Measurements from ENCODE around the gene PCDHGB1. TPM values are rescaled to one million over a fixed set of nuclear protein-coding genes. Genes with fewer than 3 reads are reported as not detected.
A peak's percentile ranks its signal among the peaks of the same experiment; 100 is the strongest.
"Not testable (repeated sequence)": the region's sequence is repeated elsewhere in the genome, so short reads cannot be mapped to it uniquely, and the experiment has no call there.

The PCDHGB1 gene
- 1 to 10 TPM in 1 of 4 donors, under 1 TPM in 3; 0.20 to 1.1 (median 0.74) TPM for total RNA-seq

DNA sequence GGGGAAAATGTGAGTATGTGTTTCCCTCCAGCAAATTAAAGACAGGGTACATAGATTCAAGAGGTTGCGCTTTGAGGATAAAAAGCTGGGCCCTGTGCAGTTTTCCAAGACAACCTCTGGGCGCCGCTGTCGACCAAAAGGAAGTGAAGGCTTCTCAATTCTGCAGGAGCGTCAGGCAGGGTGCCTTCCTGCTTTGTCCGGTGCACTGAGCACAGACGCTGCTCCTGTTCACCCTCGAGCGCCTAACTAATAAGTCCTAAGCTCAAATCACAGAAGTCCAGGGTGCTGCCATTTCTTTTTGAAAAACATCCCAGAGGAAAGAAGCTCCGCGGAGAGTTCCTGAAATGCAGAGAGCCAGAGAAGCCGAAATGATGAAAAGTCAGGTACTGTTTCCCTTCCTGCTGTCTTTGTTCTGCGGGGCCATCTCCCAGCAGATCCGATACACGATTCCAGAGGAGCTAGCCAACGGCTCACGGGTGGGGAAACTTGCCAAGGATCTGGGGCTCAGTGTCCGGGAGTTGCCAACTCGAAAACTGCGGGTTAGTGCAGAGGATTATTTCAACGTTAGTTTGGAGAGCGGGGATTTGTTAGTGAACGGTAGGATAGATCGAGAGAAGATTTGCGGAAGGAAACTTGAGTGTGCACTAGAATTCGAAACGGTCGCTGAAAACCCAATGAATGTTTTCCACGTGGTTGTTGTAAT is at the start of gene PCDHGB1:
Gene PCDHGB1 (plus strand): TSS at position 183 of the 703 bp plus-strand sequence. CDS start 162 bp downstream, at position 345.
- H3K4me1 ChIP-seq: no peaks in the 10 kb centered on the region
- intact Hi-C loops (cut with DNase I; ENCODE audit: low total_unique reads): no loop called here
- peak within 1 kb of the TSS; percentile 14 to 31 (median 27) for H3K4me3 ChIP-seq
- in situ Hi-C loops (cut with MboI; ENCODE audit: low sequenced_read_pairs in 4 of 4): loop anchor here in 1 of 4 donors (10.0 kb wide), 1 partner anchor 215 kb away; no protein-coding TSS in a partner anchor
- peak; percentile 42 to 87 for ATAC-seq
- peaks cover 0 to 3% (median 3%) of the 10 kb centered on the region in 3 donors for H3K9me3 ChIP-seq
- peaks cover 0 to 26% (median 9%) of the 10 kb centered on the region in 3 donors for H3K27me3 ChIP-seq
- no peak for TF ChIP-seq POLR2A (IDR thresholded peaks at IDR 0.05)
- TF ChIP-seq, protein P1, sequence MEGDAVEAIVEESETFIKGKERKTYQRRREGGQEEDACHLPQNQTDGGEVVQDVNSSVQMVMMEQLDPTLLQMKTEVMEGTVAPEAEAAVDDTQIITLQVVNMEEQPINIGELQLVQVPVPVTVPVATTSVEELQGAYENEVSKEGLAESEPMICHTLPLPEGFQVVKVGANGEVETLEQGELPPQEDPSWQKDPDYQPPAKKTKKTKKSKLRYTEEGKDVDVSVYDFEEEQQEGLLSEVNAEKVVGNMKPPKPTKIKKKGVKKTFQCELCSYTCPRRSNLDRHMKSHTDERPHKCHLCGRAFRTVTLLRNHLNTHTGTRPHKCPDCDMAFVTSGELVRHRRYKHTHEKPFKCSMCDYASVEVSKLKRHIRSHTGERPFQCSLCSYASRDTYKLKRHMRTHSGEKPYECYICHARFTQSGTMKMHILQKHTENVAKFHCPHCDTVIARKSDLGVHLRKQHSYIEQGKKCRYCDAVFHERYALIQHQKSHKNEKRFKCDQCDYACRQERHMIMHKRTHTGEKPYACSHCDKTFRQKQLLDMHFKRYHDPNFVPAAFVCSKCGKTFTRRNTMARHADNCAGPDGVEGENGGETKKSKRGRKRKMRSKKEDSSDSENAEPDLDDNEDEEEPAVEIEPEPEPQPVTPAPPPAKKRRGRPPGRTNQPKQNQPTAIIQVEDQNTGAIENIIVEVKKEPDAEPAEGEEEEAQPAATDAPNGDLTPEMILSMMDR (IDR thresholded peaks at IDR 0.05 in 4 of 5, conservative IDR thresholded peaks at IDR 0.05 in 1 of 5): peak in 4 of 5 experiments; percentile 18 to 53 (median 38)
- peak in 1 of 2 donors; percentile 42 for DNase-seq
- H3K36me3 ChIP-seq: no peaks in the 10 kb centered on the region
- H3K27ac ChIP-seq: peak within 1 kb of the TSS in 1 of 4 donors; percentile 29

- Histone ChIP-seq H3K4me1 (no peaks in the 10 kb centered on the region), H3K27ac (no peak within 1 kb of the TSS), H3K9me3 (peaks cover 0 to 15% (median 12%) of the 10 kb centered on the region in 3 donors), H3K27me3 (no peaks in the 10 kb centered on the region), H3K4me3 (no peak within 1 kb of the TSS), H3K36me3 (peaks cover 0 to 4% of the 10 kb centered on the region in 2 donors)
- ATAC-seq (no peak), DNase-seq (no peak)
- in situ Hi-C loops (cut with MboI; ENCODE audit: low sequenced_read_pairs in 4 of 4): no loop called here
- intact Hi-C loops (cut with DNase I; ENCODE audit: low total_unique reads): no loop called here
- TF ChIP-seq, protein P1 (IDR thresholded peaks at IDR 0.05 in 4 of 5, conservative IDR thresholded peaks at IDR 0.05 in 1 of 5): no peak
- no peak for TF ChIP-seq POLR2A (IDR thresholded peaks at IDR 0.05)
Measured at GRCh38 chr5:141303756-141304155, 46.1 kb upstream of the PCDHGB1 start, which contains the start of gene SLC25A2. SLC25A2 (minus strand) TSS chr5:141304049; CDS start chr5:141303865, 184 bp downstream.

GRCh38 chr5:141306630-141307029 is 43.3 kb upstream of the PCDHGB1 start:
- H3K9me3 ChIP-seq: peaks cover 0 to 11% (median 8%) of the 10 kb centered on the region in 3 donors
- intact Hi-C loops (cut with DNase I; ENCODE audit: low total_unique reads) (no loop called here), in situ Hi-C loops (cut with MboI; ENCODE audit: low sequenced_read_pairs in 4 of 4) (no loop called here)
- no peaks in the 10 kb centered on the region for H3K4me1 ChIP-seq
- DNase-seq: no peak
- no peak overlapping the region for H3K4me3 ChIP-seq
- no peaks in the 10 kb centered on the region for H3K27me3 ChIP-seq
- ATAC-seq: no peak
- peaks cover 0 to 4% of the 10 kb centered on the region in 2 donors for H3K36me3 ChIP-seq
- TF ChIP-seq, protein P1 (IDR thresholded peaks at IDR 0.05 in 4 of 5, conservative IDR thresholded peaks at IDR 0.05 in 1 of 5): no peak
- no peak for TF ChIP-seq POLR2A (IDR thresholded peaks at IDR 0.05)
- no peak overlapping the region for H3K27ac ChIP-seq

- no peak for DNase-seq
- no peak for TF ChIP-seq POLR2A (IDR thresholded peaks at IDR 0.05)
- TF ChIP-seq, protein P1 (IDR thresholded peaks at IDR 0.05 in 4 of 5, conservative IDR thresholded peaks at IDR 0.05 in 1 of 5): no peak
- no peak for ATAC-seq
- intact Hi-C loops (cut with DNase I; ENCODE audit: low total_unique reads) (no loop called here), in situ Hi-C loops (cut with MboI; ENCODE audit: low sequenced_read_pairs in 4 of 4) (no loop called here)
- Histone ChIP-seq H3K4me1 (peaks cover 10% of the 10 kb centered on the region in 2 donors), H3K4me3 (no peak overlapping the region), H3K27ac (no peak overlapping the region), H3K36me3 (peaks cover 0 to 34% of the 10 kb centered on the region in 2 donors), H3K27me3 (no peaks in the 10 kb centered on the region), H3K9me3 (peaks cover 0 to 15% (median 7%) of the 10 kb centered on the region in 3 donors)
Measured at GRCh38 chr5:141313711-141314110, 36.2 kb upstream of the PCDHGB1 start.

GRCh38 chr5:141316963-141317362 is 32.9 kb upstream of the PCDHGB1 start:
- intact Hi-C loops (cut with DNase I; ENCODE audit: low total_unique reads): not testable (repeated sequence)
- H3K36me3 ChIP-seq: peaks cover 3 to 46% of the 10 kb centered on the region in 2 donors

More at GRCh38 chr5:141316963-141317362, 32.9 kb upstream of the PCDHGB1 start:
- H3K27ac ChIP-seq: peak overlapping the region in 1 of 4 donors; percentile 85
- DNase-seq; H3K4me3 ChIP-seq; in situ Hi-C loops (cut with MboI; ENCODE audit: low sequenced_read_pairs in 4 of 4); ATAC-seq; H3K27me3 ChIP-seq: not testable (repeated sequence)
- peaks cover 30 to 31% of the 10 kb centered on the region in 2 donors for H3K4me1 ChIP-seq
- H3K9me3 ChIP-seq: peaks cover 0 to 24% (median 17%) of the 10 kb centered on the region in 3 donors

Measured in gastrocnemius medialis (tissue), 4 donors.